Central memory CD8-positive, alpha-beta T cell (primary cell): ENCODE measurements around the gene JAK3.
"Not testable (repeated sequence)": the region's sequence is repeated elsewhere in the genome, so short reads cannot be mapped to it uniquely, and the experiment has no call there.

Experiments used
- ATAC-seq: fragments of 150-1000 bp; cut with Tn5 transposase; replicated peaks from 2 replicates; pipeline ENCODE4 v1.10.0; 2022; ENCODE audit warnings: mild to moderate bottlenecking, moderate FRiP score, moderate number of reproducible peaks; ENCODE audit not compliant: poor library complexity, severe bottlenecking; ENCODE audit errors: extremely low read depth
- DNase-seq, 2 donors: peaks; one replicate each; pipeline ENCODE4 v3.0.0; 2021; ENCODE audit warnings: low spot score in 2 of 2
- H3K27ac Mint-ChIP-seq: one replicate; pipeline ENCODE4 v1.8.0; 2022; ENCODE audit warnings: low read depth, mild to moderate bottlenecking, moderate library complexity, mixed read lengths
- H3K27me3 Mint-ChIP-seq: one replicate; pipeline ENCODE4 v1.8.0; 2022; ENCODE audit warnings: mixed read lengths
- H3K36me3 Mint-ChIP-seq: one replicate; pipeline ENCODE4 v1.8.0; 2022; ENCODE audit warnings: mild to moderate bottlenecking, moderate library complexity, mixed read lengths; ENCODE audit not compliant: insufficient read depth
- H3K4me1 Mint-ChIP-seq: one replicate; pipeline ENCODE4 v1.8.0; 2022; ENCODE audit warnings: mixed read lengths
- H3K4me3 Mint-ChIP-seq: one replicate; pipeline ENCODE4 v1.8.0; 2022; ENCODE audit warnings: mild to moderate bottlenecking, moderate library complexity, mixed read lengths
- H3K9me3 Mint-ChIP-seq: one replicate; pipeline ENCODE4 v1.8.0; 2022; ENCODE audit warnings: mixed read lengths

The JAK3 gene

GRCh38 chr19:17802137-17802858 lies 45.5 kb downstream of the JAK3 start:
- H3K27me3 Mint-ChIP-seq = no peaks in the 10 kb centered on the region
- H3K4me1 Mint-ChIP-seq = peaks cover 23% of the 10 kb centered on the region
- peak overlapping the region; percentile 52 for H3K27ac Mint-ChIP-seq
- H3K4me3 Mint-ChIP-seq = peak overlapping the region; percentile 26
- no peaks in the 10 kb centered on the region for H3K9me3 Mint-ChIP-seq
- ATAC-seq = no peak
- no peak for DNase-seq
- peaks cover 3% of the 10 kb centered on the region for H3K36me3 Mint-ChIP-seq

GRCh38 chr19:17798599-17798998 lies 49.2 kb downstream of the JAK3 start:
- not testable (repeated sequence) for H3K9me3 Mint-ChIP-seq, H3K4me3 Mint-ChIP-seq, ATAC-seq, H3K27ac Mint-ChIP-seq, H3K36me3 Mint-ChIP-seq, DNase-seq
- H3K27me3 Mint-ChIP-seq = peaks cover 11% of the 10 kb centered on the region
- peaks cover 22% of the 10 kb centered on the region for H3K4me1 Mint-ChIP-seq

- H3K27me3 Mint-ChIP-seq = peaks cover 11% of the 10 kb centered on the region
- H3K27ac Mint-ChIP-seq = no peak overlapping the region
- DNase-seq = no peak
- no peaks in the 10 kb centered on the region for H3K9me3 Mint-ChIP-seq
- H3K36me3 Mint-ChIP-seq = no peaks in the 10 kb centered on the region
- peaks cover 14% of the 10 kb centered on the region for H3K4me1 Mint-ChIP-seq
- no peak overlapping the region for H3K4me3 Mint-ChIP-seq
- no peak for ATAC-seq
Observed at GRCh38 chr19:17797424-17798201, 50.2 kb downstream of the JAK3 start.

GRCh38 chr19:17796838-17797423 lies 50.9 kb downstream of the JAK3 start:
- H3K36me3 Mint-ChIP-seq = no peaks in the 10 kb centered on the region
- H3K9me3 Mint-ChIP-seq = no peaks in the 10 kb centered on the region
- DNase-seq (no peak), ATAC-seq (no peak)
- H3K27ac Mint-ChIP-seq = no peak overlapping the region
- H3K4me1 Mint-ChIP-seq = peaks cover 8% of the 10 kb centered on the region
- H3K4me3 Mint-ChIP-seq = no peak overlapping the region
- peaks cover 11% of the 10 kb centered on the region for H3K27me3 Mint-ChIP-seq

GRCh38 chr19:17796013-17796837 lies 51.6 kb downstream of the JAK3 start:
- no peaks in the 10 kb centered on the region for H3K36me3 Mint-ChIP-seq
- no peak overlapping the region for H3K4me3 Mint-ChIP-seq
- H3K27ac Mint-ChIP-seq = no peak overlapping the region
- ATAC-seq = no peak
- H3K9me3 Mint-ChIP-seq = no peaks in the 10 kb centered on the region
- no peak for DNase-seq
- H3K4me1 Mint-ChIP-seq = peaks cover 15% of the 10 kb centered on the region
- H3K27me3 Mint-ChIP-seq = peaks cover 11% of the 10 kb centered on the region

- Mint-ChIP-seq H3K4me3 (peak overlapping the region; percentile 63), H3K9me3 (no peaks in the 10 kb centered on the region), H3K27me3 (peaks cover 11% of the 10 kb centered on the region), H3K4me1 (peaks cover 22% of the 10 kb centered on the region), H3K27ac (no peak overlapping the region), H3K36me3 (no peaks in the 10 kb centered on the region)
- DNase-seq = no peak
- ATAC-seq = no peak
Observed at GRCh38 chr19:17795495-17795856, 52.3 kb downstream of the JAK3 start.

- H3K36me3 Mint-ChIP-seq = no peaks in the 10 kb centered on the region
- peaks cover 28% of the 10 kb centered on the region for H3K4me1 Mint-ChIP-seq
- H3K27me3 Mint-ChIP-seq = peaks cover 11% of the 10 kb centered on the region
- DNase-seq (no peak), ATAC-seq (no peak)
- H3K9me3 Mint-ChIP-seq = no peaks in the 10 kb centered on the region
- no peak within 1 kb of the TSS for H3K27ac Mint-ChIP-seq
- H3K4me3 Mint-ChIP-seq = peak within 1 kb of the TSS; percentile 63
Observed at GRCh38 chr19:17794731-17795494, 52.9 kb downstream of the JAK3 start, which contains the start of gene B3GNT3. TSS of gene B3GNT3 (plus strand) at chr19:17795138. CDS start at chr19:17807808, 12,670 bp downstream.

GRCh38 chr19:17794412-17794730 lies 53.4 kb downstream of the JAK3 start:
- peaks cover 30% of the 10 kb centered on the region for H3K4me1 Mint-ChIP-seq
- no peaks in the 10 kb centered on the region for H3K36me3 Mint-ChIP-seq
- ATAC-seq (no peak), DNase-seq (no peak)
- H3K27ac Mint-ChIP-seq = no peak overlapping the region
- H3K27me3 Mint-ChIP-seq = peaks cover 11% of the 10 kb centered on the region
- no peaks in the 10 kb centered on the region for H3K9me3 Mint-ChIP-seq
- peak overlapping the region; percentile 63 for H3K4me3 Mint-ChIP-seq

GRCh38 chr19:17790059-17790780 lies 57.6 kb downstream of the JAK3 start:
- DNase-seq (no peak), ATAC-seq (peak; percentile 56)
- Mint-ChIP-seq H3K27me3 (peaks cover 11% of the 10 kb centered on the region), H3K4me3 (no peak overlapping the region), H3K9me3 (no peaks in the 10 kb centered on the region), H3K36me3 (peaks cover 11% of the 10 kb centered on the region), H3K4me1 (peaks cover 30% of the 10 kb centered on the region), H3K27ac (peak overlapping the region; percentile 59)

GRCh38 chr19:17788632-17789031 lies 59.1 kb downstream of the JAK3 start:
- Mint-ChIP-seq H3K4me1 (peaks cover 22% of the 10 kb centered on the region), H3K4me3 (no peak overlapping the region), H3K9me3 (no peaks in the 10 kb centered on the region), H3K36me3 (peaks cover 21% of the 10 kb centered on the region), H3K27ac (no peak overlapping the region), H3K27me3 (peaks cover under 1% of the 10 kb centered on the region)
- ATAC-seq (no peak), DNase-seq (no peak)

- no peak overlapping the region for H3K27ac Mint-ChIP-seq
- no peak for DNase-seq
- no peaks in the 10 kb centered on the region for H3K27me3 Mint-ChIP-seq
- no peaks in the 10 kb centered on the region for H3K9me3 Mint-ChIP-seq
- H3K4me1 Mint-ChIP-seq = peaks cover 22% of the 10 kb centered on the region
- H3K36me3 Mint-ChIP-seq = peaks cover 22% of the 10 kb centered on the region
- H3K4me3 Mint-ChIP-seq = no peak overlapping the region
- ATAC-seq = no peak
Observed at GRCh38 chr19:17787274-17787913, 60.4 kb downstream of the JAK3 start.
